NCI-H345 (cell line): ENCODE data around the gene ANGPT4.

Source experiments
- DNase-seq: peaks from one replicate; lab custom pipeline; 2025; lab: John Stamatoyannopoulos, UW

The ANGPT4 gene

GRCh38 chr20:939606-940005, 23.5 kb upstream of the ANGPT4 start:
- no peak for DNase-seq

GRCh38 chr20:934186-934840, 18.2 kb upstream of the ANGPT4 start:
- DNase-seq = no peak

- no peak for DNase-seq
These were observed 16.9 kb upstream of the ANGPT4 start for GRCh38 chr20:933029-933428.

- no peak for DNase-seq
These were observed 15.3 kb upstream of the ANGPT4 start for GRCh38 chr20:931401-931800.

- no peak for DNase-seq
These were observed 10.5 kb upstream of the ANGPT4 start for GRCh38 chr20:926670-927069.

- no peak for DNase-seq
These were observed 9.4 kb upstream of the ANGPT4 start for GRCh38 chr20:925516-925915.

GRCh38 chr20:924639-925038, 8.5 kb upstream of the ANGPT4 start:
- DNase-seq = no peak

GRCh38 chr20:922781-923180, 6.6 kb upstream of the ANGPT4 start:
- no peak for DNase-seq

- no peak for DNase-seq
These were observed 4.9 kb upstream of the ANGPT4 start for GRCh38 chr20:921068-921467.

- DNase-seq = no peak
These were observed 4.2 kb upstream of the ANGPT4 start for GRCh38 chr20:920311-920710.

GRCh38 chr20:919491-919916, 3.4 kb upstream of the ANGPT4 start:
- DNase-seq = no peak

- no peak for DNase-seq
These were observed 1.3 kb upstream of the ANGPT4 start for GRCh38 chr20:917416-917815.

- DNase-seq = no peak
These were observed 691 bp upstream of the ANGPT4 start for GRCh38 chr20:916825-917224.

- DNase-seq = no peak
These were observed 1.2 kb downstream of the ANGPT4 start for GRCh38 chr20:914727-915498.

GRCh38 chr20:913306-913849, 2.8 kb downstream of the ANGPT4 start:
- no peak for DNase-seq

- no peak for DNase-seq
These were observed 4.1 kb downstream of the ANGPT4 start for GRCh38 chr20:911882-912600.

GRCh38 chr20:910870-911770, 5.0 kb downstream of the ANGPT4 start:
- no peak for DNase-seq

- DNase-seq = no peak
These were observed 5.8 kb downstream of the ANGPT4 start for GRCh38 chr20:910132-910869.

- no peak for DNase-seq
These were observed 6.5 kb downstream of the ANGPT4 start for GRCh38 chr20:909641-910040.

GRCh38 chr20:906703-907270, 9.3 kb downstream of the ANGPT4 start:
- no peak for DNase-seq
